DOHH2 (cell line): ENCODE measurements around the gene AJAP1.

Experiments
- CTCF ChIP-seq: fragments of 200-600 bp; sonication (generic); IDR thresholded peaks from one replicate; pipeline ENCODE4 v1.5.1; 2014; ENCODE audit warnings: antibody characterized with exemption, mild to moderate bottlenecking, low read depth, low read length; ENCODE audit not compliant: poor library complexity, severe bottlenecking
- EZH2phosphoT487 ChIP-seq: fragments of 200-600 bp; sonication (generic); IDR thresholded peaks from 2 replicates; pipeline ENCODE4 v1.6.1; 2017; ENCODE audit warnings: borderline replicate concordance, mild to moderate bottlenecking, antibody characterized with exemption, low read length, moderate library complexity, mixed read lengths

GRCh38 chr1:4711416-4712275 lies 57.2 kb downstream of the AJAP1 start:
- TF ChIP-seq CTCF (no peak), EZH2phosphoT487 (no peak)
